GM21529 (cell line): ENCODE data around the gene BMP7.

Experiments
- ATAC-seq: cut with Tn5 transposase; IDR thresholded peaks from one replicate; pipeline ENCODE4 v1.9.1; 2021; ENCODE audit not compliant: unreplicated experiment

The BMP7 gene

DNA sequence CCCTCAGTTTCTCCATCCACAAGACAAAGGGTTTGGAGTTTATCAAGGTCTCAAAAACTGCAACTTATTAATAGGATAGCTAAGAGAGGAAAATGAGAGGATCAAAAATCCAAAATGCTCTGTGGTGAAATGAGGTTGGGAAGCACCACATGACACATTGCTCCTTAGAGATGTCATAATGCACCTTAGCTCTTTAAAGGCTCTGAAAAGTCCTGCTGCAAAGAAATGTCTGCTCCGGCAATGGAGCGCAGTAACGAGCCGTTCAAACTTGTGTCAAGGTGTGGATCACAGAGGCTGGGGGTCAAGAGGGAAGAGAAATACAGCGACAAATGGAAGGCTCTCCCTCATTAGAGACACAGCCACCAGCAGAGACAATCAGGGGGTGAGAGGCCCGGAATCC, 53.1 kb downstream of the BMP7 start:
- ATAC-seq: no peak

DNA sequence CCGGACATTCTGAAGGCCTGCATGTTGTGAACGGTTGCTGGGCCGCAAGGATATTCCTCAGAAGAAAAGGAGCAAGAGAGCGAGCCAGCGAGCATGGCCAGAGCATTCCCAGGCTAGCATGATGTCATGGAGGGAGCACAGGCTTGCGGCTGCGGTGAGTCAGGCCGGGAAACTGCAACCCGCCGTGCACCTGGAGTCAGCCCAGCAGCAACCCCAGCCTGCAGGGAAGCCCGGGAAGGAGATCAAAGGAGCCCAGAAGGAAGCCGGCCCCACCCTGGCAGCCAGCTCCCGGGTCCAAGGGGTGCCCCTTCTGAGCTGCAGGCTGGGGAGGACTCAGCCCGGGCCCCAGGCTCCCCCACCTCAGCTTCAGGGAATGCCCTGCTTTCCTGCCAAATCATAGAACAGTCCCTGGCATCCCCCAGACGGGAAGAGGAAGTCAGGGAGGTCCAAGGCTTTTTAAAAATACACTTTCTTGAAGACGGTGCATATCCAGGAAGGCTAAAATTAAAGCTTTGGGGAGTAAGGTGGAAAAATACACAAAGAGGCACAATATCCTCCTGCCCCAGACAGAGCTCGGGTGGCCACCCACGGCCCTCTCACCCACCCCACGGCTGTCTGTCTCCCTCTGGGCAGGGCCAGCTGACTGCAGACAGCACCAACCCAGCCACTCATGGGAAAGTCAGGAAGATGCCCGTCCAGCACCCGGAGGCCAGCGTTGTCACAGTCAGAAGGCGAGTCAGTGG, 53.7 kb downstream of the BMP7 start:
- ATAC-seq: no peak

DNA sequence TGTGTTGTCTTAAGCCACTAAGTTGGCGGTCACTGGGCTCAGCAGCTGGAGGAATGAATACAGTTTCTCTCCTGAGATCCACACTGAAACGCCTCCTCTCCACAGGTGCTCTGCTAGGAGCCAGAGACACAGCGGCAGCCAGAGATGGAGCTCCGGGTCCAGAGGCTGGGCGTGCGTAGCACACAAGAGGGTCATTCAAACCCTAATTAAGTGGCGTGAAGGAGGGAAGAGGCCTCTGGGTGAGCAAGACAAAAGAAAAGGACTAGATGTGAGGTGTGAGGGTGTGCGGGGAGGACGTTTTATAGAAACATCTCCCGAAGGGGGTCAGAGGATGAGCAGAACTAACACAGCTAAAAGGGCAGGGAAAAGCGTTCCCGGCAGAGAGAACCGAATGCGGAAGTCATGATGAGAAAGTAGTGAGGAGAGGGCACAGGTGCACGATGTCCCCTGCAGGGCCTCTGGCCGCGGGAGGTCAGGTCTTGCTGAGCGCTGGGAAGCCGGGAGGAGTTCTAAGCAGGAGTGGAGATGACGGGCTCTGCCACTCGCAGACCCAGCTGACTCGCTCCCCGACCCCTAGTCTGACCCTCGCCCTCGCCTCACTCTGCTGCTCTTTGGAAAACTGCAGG, 54.4 kb downstream of the BMP7 start:
- ATAC-seq: no peak

DNA sequence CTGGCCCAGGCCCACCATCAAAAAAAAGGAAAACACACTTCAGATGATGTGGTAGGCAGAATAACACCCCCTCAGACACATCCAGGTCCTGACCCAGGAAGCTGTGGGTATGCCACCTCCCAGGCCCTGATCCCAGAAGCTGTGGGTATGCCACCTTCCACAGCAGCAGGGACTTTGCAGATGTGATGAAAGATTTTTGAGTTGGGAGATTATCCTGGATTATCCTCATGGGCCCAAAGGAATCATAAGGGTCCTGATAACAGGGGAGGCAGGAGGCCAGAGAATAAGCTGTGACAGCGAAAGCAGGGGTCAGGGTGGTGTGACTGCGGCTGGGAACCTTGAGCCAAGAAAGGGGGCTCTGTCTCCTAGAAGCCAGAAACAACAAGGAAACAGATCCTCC, 55.0 kb downstream of the BMP7 start:
- no peak for ATAC-seq

DNA sequence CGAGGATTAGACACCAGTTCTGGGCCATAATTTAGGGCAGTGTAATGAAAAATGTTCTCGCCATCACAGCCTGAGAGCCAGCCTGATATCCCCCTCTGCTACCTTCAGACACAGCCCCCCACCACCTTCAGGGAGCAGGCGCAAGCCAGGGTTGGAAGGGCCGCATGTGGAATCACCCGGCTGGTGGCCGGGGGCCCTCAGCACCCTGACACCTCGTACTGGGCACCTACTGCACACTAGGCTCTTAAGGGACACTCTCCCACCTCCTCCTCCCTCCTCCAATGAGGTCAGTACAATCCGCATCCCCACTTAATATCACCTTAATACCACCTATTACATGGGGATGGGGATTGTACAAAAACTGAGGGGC, 55.5 kb downstream of the BMP7 start:
- ATAC-seq: no peak

DNA sequence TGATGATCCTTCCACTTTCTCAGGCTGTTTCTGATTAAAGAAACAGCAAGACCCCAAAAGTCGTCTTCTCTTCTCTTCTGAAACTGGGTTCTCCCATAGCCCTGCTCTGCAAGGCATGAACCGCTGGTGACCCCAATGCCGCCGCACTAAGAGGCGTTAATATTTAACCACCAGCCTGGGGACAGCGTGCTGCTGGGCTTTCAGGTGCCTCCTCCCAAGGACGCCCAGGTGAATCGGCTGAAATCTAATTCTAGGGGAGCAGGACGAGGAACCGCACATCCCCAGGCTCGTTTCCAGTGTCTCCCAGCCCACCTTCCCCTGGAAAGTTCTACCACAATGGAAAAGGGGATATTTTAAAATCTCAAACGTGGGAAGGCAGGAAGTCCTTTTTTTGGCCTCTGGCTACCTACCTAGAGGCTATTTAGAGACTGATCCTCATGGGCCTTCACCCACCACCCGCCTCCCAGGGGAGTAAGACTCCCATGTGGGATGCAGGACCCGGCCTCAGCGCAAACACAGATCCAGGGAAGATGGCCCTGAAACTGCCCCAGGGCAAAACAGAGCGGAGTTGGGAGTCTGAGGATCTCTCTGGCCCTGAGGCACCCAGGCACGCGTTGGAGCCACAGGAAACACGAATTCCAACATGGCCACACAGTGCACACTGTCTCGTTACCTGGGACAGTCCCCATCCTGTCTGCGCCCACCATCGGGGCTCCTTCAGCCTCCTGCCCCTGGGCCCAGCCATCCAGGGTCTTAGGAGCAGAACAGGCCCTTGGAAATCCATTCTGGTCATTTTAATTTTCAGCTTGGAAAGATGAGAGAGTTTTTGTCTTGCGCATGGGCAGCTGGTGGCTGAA, 56.2 kb downstream of the BMP7 start:
- ATAC-seq: no peak

DNA sequence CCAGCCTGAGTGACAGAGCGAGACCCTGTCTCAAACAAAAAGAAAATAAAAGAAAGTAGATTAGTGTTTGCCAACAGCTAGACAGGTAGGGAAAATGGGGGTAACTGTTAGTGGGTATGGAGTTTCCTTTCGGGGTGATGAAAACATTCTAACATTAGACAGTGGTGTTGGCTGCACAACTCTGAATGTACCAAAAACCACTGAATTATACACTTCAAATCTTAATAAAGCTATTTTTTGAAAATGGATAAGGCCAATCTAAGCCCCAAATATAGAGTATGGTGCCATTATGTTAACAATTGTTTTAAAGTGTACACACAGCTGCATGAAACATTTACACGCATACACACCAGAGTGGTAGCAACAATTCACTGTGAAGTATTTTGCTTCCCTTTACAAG, 57.0 kb downstream of the BMP7 start:
- no peak for ATAC-seq

DNA sequence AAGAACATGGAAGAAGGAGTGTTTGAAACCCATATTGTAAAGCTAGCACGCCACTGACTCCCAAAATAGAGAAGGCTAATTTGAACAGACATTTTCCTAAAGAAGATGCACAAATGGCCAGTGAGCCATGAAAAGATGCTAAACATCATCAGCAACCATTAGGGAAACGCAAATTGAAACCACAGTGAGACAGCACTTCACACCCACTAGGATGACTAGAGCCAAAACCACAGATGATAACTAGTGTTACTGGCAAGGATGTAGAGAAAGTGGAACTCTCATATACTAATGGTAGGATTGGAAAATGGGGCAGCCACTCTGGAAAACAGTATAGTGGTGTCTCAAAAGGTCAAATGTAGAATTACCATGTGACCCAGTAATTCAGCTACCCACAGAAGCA, 58.2 kb downstream of the BMP7 start:
- no peak for ATAC-seq

DNA sequence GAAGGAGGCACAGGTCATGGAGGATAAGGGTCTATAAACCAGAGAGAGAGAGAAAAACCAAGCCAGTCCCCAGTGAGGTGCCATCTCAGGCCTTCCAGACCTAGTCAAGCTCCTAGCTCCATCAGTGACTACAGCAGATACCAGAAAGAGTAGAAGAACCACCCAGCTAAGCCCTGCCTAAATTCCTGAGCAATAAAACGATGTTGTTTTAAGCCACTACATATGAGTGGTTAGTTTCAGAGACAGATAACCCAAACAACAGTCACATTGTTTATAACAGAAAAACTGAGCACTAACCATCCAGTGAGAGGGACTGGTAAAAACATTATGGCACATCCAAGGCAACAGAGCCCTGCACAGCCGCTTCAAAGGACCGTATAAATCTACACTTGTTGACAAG, 59.2 kb downstream of the BMP7 start:
- ATAC-seq: no peak

DNA sequence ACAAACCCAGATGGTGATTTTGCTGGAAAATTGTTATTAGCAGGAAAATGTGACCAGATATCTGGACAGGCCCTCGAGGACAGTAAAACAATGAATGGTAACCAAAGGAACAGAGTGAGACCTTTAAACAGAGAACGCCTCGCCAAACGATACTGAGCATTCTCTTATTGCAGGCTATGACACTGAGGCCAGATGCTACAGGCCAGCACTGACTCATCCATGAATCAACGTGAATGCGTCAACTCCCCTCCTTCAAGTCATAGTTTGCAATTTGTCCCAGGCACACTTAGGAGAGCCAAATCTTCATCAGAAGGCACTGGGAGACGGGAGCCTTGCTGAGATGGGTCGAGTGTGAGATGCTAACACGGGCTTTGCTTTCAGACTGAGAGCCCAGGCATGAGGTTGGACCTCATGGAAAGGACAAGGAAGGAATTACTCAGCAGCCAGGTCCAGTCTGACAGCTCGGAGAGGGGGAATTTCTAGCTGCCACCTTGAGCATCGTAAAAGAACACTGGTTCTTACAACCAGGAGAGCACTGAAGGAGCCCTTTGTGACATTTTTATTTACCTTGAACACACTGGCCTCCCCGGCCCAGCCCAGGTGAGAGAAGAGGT, 60.7 kb downstream of the BMP7 start:
- no peak for ATAC-seq

DNA sequence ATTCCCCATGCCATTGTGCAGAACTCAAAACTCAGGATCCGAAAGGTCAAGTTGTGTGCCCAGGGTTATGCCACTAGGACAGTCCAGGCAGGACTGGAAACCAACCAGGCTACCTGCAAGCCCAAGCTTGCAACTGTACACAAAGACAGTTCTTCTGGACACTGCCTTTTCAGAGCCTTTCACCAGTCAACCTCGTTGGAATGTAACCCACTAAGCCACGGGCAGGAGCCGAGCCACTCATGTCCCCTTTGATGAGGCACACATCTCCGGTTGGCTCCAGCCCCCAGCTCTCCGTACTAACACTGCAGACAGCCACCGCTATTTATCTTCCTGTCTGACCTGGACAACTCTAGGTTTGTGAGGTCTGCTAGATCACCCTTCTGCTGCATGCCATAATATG, 62.5 kb downstream of the BMP7 start:
- ATAC-seq: no peak

DNA sequence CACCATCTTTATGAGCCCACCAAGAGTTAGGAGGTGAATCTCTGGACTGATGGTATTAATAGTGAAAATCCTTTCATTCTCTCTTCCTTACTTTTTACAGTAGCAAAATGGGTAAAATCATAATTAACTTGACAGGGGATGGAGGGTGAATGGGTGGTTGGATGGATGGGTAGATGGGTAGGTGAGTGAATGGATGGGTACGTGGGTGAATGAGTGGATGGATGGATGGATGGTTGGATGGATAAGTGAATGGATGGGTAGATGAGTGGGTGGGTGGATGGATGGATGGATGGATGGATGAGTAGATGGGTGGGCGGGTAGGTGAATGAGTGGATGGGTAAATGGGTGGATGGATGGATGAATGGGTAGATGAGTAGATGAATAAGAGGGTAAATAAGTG, 63.2 kb downstream of the BMP7 start:
- ATAC-seq: no peak

DNA sequence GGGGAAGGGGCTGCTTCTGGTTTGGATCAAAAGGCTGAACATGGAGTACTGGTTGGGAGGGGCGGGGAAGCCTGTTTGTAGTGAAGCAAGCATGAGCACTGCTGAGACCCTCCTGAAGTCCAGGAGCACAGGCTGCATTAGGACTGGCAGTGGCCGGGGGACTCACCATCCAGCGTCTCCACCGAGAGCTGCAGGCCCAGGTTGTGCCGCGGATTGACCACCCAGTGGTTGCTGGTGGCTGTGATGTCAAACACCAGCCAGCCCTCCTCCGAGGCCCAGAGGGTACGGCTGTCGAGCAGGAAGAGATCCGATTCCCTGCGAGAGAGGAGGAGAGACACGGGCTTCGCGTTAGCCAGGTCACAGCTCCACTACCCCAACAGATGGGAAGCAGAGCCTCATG, 64.1 kb downstream of the BMP7 start:
- no peak for ATAC-seq

DNA sequence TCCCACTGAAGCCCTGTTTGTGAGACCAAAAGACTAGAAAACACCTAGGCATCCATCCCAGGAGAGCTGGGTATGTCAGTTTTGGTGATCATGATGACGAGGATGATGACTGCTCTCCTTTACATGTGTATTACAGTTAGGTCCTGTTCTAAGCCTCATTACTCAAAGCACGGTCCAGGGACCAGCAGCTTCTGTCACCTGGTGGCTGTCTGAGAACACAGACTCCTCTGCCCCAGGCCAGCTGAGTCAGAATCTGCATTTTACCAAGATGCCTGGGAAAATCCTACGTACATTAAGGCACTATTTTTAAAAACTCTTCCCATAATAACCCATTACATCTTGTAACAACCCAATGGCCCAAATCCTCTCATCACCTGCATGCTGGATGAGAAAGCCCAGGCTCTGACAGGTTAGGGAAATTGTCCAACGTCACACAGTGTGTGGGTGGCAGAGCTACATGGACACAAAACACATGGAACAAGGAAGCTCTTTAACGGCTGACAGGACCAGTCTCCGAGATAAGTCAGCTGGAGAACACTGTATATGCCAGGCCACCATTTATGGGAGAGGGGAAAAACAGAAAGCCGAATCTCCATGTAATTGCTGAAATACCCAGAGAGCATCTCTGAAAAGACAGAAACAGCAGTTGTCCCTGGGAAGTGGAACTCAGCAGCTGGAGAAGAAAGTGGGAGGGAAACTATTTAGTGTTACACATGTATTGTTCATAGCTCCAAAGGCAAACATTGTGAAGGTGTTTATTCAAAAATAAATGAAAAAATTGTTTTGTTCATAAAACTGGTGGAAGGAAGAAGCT, 65.4 kb downstream of the BMP7 start:
- ATAC-seq: no peak

DNA sequence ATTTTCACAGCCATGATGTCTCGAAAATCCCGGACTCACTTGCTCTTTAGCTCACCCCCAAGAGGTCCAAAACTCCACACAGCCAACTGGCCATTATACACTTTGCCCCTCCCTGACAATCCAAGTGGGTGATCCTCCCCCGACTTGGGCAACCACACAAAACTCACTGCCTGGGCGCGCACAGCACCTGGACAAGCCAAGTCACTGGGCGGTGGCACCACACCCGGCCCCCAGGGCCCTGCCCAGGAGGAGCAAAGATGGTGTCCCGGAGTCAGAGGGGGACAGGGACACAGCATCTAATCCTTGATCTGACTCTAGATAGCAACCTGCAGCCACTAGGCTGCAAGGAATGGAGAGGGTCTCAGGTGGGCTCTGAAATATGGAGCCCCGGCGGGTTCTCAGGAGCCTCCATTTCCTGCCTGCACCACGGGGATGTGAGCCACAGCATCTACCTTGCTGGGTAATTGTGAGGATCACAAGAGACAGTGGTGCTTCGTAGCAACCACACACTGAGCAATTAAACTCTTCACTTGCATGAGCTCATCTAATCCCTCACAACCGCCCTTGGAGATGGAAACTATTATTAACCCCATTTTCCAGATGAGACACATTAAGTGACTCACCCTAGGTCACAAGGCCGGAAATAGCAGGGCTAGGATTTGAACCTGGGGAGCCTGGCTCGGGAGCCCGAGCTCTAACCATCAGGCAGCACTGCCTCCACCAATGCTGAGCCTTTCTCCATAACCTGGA, 66.6 kb downstream of the BMP7 start:
- ATAC-seq: no peak

DNA sequence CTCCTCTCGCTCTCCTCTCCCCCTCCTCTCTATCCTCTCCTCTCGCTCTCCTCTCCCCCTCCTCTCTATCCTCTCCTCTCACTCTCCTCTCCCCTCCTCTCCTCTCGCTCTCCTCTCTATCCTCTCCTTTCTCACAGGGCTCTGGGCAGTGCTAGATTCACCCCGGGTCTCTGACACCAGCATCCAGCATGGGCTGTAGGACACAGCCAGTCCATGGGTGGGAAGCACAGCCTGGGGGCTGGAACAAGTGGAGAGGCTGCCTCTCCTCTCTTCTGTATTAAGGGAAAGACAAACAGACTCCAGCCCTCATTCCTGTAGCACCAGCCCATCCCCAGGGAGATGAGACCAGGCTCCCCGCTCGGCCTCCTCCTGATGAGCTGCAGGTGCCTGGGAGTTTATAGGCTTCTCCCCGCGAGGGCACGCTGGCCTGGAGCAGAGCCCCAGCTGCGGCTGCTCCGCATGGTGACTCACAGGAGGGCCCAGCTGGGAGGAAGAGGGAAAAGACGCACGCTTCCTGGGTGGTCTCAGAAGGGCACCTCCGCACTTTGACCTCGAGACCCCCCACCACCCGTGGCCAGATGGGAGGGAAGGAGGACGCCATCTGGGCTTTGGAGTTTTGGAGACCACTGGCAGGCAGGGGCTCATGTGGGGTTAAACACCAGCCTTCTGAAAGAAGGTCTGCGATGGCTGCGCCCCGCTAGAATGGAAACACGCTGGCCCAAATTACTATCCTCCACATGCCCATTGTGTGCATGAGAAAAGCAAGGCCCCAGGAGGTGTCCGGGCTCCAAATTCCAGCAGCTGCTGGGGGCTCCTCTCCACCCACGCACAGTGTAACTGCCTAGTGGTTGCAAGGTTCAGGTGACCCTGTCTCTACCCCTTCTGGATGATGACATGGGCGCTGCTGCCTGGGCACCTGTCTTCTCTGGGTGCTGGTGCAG, 68.0 kb downstream of the BMP7 start:
- no peak for ATAC-seq

DNA sequence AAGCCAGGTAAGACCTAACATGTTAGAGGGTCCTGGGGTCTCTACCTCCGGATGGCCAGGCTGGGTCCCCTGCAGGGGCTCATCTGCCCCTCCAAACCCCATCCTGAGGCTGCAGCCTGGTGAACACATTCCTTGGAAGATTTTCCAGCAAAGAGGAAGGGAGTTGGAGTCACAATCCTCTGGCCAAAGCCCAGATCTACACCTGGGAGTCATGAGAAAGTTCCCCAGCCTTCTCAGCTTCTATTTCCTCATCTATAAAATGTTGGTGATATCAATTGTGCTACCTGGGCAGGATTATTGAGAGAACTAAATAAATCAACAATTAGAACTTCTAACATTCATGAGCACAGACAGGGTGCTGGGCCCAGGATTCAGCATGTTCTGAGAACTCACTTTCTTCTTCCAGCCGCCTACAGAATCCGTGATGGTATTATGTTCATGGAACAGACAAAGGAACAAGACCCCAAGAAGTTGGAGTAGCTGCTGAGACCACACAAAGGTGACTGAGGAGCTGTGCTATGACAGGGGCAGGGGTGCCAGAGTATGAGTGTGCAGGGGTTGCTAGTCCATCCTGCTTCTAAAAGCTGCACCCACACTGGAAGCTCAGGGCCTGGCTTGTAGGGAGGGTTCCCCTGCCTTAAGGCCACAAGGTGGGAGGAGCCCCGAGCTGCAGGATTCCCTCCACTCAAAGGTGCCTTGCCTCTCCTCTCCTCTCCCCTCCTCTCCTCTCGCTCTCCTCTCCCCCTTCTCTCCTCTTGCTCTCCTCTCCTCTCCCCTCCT, 68.9 kb downstream of the BMP7 start:
- ATAC-seq: no peak

DNA sequence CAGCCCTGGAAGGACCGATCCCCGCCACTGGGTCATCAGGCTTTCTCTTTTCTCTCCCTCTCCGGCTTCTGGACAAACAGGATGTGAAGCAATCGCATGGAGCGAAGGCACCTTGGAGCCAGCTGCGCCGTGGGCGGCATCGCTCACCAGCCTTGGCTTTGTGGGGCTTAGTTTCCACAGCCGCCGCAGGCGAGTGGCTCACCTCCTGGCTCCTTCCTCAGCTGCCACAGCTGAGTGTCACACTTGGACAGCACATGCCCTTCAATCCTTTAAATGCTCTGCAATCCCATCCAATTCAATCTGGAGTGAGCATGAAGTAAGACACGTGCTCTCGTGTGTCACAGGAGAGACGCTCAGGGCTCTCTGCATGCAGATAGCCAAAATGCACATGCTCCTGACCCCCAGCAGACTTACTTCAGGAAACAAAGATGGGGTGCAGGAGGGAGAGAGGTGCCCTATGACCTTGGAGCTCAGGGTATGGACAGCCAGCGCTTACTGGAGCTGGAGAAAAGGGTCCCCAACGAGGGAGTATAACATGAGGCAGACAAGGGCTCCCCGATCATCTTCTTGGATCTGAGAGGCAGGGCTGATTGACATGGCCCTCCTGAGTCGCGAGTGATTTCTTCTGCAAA, 70.9 kb downstream of the BMP7 start:
- no peak for ATAC-seq
